GM04504 (cell line): ENCODE data around the gene SPATS2L.
"Not testable (repeated sequence)": the region's sequence is repeated elsewhere in the genome, so short reads cannot be mapped to it uniquely, and the experiment has no call there.

Experiments
- DNase-seq: peaks from one replicate; pipeline ENCODE4 v3.0.0-alpha.2; 2012; ENCODE audit warnings: low read depth

Gene SPATS2L

DNA sequence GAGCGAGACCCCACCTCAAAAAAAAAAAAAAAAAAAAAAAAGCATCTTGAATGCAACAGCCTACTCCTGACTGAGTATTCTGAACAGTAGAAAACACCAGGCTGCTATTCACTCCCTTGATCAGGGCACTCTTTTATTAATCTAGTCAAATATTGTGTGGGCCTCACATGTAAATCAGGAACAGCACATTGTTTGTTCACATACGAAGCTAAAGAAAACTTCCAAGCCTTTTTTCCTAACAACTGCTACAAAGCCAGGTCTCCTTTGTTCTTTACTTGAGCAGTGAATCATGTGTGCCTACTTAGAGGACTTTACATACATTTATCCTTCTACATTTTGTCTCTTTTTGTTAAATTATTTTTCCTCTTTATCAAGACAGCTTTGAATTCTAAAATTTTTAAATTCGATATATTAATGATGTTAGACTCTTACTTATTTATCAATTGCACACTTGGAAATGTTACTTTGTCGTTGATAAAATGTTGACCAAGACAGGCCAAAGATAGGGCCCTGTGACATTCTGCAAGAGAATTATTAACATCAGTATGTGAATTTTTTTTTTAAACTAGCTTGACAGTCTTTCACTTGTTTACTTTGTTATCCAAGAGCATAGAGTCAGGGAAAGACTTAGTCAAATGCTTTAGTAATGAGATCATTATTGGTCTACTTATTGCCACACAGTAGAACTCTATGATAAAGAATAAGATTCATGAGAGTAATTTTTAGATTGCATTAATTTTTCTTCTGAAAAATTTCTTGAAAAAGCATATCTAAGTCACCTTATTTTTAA, 13.2 kb downstream of the SPATS2L start:
- DNase-seq: no peak

DNA sequence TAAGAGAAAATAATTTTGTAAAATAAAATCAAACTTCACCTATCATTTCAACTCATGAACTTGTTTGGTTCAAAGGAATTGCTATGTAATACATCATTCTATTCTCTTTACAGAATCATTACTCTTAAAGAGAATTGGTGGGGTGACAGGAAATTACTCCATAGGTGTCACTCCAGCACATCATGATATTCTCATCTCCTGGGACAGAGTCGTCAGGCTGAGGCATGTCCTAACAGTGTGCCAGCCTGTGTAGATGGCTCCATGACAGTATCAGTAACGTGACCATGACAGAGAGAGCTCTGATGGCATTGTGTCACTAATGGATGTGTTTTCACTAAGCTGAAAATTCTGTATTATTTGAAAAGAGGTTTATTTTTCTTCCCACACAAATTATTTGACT, 13.9 kb downstream of the SPATS2L start:
- DNase-seq: no peak

DNA sequence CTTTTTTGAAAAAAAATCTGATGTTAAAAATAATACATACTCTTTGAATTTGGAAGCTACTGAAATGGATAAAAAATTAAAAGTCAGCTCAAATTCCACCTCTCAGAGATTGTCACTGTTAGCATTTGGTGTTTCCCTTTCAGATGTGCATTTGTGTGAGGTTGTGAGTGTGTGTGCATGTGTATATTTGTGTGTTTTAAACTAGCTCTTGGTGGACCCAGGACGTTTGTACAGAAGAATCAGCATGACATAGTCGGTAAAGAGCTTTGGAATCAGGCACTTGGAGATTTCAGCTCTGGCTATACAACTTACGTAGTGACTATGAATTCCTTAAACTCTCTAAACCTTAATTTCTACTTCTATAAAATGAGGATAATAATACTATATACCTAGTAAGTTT, 14.5 kb downstream of the SPATS2L start:
- no peak for DNase-seq

DNA sequence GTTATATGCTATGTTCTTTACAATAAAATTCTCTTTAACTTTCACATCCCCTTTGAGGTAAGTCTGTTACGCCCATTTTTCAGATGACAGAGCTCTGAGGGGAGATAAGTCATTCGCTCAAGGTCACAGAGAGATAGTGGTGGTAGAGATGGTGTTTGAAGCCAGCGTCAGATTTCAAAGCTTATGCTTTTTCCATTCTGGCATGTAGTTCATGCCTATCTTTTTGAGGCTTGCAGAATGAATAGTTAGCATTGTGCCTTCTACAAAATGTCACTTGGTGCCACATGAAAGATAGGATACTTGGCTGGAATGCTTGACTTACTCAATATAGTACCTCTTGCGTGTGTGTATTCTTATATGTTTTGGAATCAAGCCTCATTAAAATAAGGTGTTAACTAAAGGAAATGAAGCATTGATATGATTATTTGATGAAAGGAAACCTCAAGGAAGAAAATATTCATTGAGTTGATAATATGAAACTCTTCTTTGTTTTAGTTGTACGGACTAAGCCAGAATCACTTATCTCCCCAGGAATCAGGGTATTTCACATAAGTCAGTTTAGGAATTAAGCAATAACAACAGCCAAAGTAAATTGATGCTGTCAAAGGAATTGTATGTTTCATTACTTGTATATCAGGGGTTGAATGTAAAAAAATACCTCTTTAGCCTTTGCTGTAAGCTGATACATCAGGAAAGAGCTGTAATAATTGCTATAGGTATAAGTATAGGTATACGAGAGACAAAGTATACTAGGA, 15.5 kb downstream of the SPATS2L start:
- no peak for DNase-seq

DNA sequence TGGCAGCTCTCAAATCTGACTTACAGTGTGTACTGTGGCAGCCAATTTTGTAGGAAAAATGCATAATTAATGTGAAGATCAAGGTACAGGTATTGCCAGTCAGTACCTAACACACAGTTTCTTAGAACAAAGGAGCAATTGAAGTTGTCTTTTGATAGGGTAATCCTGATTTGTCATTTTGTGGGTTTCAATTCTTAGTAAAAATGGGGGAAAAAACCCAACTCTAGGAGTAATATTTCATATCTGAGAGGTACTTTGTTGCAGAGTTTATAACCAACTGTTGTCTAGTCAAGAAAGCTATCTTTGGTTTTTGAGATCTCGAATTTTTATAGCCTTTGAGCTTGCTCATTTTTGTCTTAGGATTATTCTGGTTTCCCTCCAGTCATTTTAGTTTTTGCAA, 16.1 kb downstream of the SPATS2L start:
- DNase-seq: no peak

DNA sequence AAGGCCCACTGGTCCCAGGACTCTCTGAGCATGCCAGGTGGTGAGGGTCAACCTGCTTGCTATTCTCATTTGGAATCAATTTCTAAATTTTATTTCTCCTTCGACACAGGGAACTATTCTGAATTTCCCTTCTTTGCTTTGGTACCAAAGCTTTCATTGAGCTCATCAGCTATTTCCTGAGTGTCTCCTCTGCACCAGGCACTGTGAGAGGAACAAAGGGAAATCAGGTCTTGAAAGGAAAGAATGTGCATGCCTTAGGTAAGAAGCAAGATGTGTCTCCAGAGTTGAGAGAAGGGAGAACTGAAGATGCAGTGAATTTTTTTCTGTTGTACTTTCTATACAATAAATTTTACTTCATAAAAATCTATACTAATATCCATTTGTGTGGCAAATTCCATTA, 17.9 kb downstream of the SPATS2L start:
- no peak for DNase-seq

DNA sequence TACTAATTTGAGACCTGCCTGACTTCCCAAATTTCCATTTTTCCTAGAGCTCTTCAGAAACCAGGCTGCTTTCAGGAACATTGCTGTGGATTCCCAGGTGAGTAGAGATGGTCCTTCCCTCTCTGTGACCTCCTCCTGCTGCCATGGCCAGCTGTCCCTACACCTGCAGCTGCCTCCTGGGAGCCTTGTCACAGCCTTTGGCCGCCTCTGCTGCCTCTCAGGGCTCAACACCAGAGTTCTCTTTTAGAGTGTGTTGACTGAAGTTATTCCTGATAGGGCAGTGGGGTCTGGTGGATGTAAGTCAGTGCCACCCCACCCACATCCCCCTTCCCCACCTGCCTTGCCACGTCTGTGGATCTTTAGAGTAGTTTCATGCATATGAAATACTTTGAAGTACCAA, 22.9 kb downstream of the SPATS2L start:
- DNase-seq: no peak

DNA sequence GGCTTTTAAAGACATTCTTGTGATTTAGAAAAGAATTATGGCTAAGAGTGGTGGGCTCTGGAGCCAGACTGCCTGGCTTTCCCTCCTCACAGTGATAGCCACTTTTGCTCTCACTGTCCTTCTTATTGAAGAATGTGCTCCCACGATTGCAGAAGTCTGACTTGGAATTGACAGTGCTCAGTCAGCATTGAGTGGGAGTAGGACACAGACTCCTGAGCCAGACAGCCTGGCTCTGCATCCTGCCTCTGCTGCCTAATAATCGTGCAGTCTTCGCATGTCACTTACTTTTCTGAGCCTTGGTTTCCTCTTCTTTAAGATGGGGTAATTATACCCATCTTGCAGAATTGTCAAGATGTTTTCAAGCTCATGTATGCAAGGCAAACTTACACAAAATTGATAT, 23.3 kb downstream of the SPATS2L start:
- no peak for DNase-seq

DNA sequence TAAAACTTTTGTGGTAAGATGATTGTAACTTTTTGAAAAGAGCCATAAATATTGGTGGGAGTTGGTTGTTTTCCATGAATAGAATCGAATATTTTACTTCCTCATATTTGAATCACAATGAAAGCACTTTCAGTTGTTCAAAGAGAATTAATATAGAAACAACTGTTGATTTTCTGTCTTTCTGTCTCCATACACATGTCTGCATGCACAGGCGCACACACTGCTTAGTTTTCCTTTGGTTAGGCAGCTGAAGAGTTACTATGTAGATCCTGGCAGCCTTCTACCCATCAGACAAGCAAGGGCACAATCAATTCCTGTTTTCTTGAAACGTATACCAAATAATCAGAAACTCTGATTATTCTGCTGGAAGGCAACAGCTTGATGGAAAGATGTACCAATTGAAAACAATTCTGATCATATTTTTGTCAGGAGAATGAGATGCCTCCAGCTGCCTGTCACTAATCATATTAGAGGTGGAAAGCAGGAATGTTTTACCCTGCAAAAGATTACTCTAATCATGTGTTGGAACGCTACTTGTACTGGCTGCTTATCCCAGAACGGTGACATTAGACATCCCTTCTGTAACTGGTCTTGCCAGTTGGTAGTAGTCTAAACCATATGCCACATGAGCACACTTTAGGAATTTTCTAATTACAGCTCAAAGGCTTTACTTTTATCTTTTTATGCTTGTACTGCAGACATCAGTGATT, 24.0 kb downstream of the SPATS2L start:
- DNase-seq: no peak

DNA sequence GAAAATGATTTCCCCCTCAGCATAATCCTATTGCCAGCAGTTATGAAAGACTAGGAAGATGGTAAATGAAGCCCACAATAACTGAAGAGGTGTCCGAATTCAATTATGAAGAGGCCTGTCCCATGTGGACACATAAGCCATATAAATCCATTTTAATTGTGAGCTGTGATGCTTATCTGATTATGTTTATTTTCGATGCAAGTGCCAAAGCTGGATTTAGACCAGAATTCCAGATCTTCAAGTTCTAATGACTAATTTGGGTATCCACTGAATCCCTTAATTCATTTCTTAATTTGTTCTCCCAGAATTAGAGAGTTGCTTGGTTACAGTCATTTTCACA, 24.5 kb downstream of the SPATS2L start:
- no peak for DNase-seq

DNA sequence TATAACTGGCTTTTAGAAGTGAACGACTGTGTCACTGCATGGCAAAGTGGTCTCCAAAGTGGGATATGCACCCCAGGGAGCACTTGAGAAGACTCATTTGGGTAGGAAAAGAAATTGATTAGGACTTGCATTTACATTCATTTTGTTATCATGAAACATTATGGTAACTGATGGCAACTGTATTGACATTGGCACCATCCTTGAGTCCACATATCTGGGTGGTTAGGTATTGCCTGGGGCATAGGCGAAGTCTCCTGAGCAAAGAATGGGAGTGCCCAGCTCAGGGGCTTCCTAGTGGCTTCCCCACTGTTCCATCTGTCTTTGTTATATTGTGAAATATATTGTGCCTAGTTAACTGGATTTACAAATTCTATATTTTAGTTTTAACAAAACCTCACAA, 29.2 kb downstream of the SPATS2L start:
- DNase-seq: no peak

DNA sequence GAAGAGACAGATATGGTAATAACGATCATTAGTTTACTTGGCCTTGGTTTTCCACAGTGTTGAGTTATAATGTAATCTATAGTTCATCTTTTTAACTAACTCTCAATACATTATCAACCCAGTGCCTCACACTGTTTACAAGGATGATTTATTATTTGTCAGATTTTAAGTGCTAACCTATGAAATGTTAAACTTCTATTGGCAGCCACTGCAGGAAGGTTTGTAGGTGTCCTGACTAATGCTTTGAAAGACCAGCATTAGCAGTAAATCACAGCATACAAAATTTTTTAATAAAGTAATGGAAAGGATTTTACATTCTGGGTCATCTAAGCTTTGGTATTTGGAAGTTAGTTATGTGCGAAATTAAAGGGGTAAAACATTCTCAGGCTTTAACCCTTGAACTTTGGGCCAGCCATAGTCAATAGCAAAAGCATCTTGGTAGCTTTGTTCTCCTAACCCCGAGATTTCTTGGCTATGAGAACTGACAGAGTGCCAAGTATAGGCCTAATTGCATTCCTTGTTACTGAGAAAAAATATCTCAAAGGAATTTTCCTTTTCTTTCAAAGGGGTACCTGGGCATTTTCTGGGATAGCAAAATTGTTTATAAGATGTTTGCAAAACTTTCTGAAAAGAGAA, 30.6 kb downstream of the SPATS2L start:
- DNase-seq: no peak

DNA sequence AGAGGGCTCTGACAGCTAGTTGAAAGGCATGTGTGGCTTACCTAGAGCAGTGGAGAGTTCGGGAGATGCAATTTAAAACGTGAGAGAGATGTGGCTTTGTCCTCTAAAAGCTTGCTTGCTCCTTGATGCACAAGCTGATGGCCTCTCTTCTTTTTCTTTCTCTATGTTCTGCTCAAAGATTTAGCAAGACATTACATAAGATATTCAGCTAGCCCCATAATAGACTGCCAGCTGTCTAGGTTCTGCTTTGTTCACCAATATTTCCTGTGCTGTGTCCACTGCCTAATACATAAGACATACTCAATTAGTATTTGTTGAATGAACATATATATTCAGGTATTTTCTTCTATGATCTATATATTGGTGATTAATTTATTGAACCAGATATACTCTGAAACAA, 31.1 kb downstream of the SPATS2L start:
- no peak for DNase-seq

DNA sequence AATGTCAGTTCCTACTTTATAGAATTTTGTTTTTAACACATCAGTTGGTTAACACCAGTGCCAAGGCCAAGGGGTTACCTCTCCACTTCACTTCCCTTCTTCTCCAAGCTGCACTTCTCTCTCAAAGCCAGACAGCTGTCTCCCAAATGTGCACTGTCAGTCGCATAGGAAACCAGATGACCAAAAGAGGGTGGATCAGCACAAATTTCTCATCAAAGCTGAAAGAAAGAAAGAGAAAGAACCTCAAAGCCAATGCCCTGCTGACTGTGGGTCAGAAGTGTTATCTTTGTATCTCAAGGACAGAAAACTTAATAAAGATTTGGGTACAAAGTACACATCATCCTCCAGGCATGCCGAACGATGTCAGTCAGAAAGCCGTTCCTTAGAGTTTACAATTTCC, 32.2 kb downstream of the SPATS2L start:
- DNase-seq: no peak

DNA sequence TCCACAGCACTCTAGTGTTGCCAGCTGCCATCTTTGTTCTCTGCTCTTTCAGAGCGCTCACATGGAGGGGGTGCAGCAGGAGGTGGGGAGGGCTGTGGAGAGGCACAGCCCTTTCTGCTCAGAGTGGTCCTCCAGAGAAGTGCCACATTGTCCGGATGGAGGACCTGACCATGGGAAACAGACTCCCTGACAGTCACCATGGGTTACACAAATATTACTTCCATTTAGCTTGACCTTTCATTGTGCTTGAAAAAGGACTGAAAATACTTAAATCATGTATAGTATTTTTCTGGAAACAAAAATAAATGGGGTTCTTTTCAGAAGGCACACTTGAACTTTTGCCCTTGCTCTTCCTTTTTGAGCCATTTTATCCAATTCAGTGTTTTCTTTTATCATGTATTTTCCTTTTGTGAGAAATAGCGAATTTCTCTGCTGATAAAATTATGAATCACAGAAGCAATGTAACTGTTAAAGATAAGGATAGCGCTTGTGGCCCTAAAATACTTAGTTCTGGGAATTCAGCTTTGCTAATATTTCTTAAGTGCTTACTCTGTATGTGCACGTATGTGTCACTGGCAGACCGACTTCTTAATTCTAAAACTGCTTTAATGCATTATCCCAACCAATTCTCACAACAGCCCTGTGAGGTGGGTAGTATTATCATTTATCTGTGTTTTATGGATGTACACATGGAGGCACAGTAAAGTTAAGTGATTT, 34.2 kb downstream of the SPATS2L start:
- no peak for DNase-seq

DNA sequence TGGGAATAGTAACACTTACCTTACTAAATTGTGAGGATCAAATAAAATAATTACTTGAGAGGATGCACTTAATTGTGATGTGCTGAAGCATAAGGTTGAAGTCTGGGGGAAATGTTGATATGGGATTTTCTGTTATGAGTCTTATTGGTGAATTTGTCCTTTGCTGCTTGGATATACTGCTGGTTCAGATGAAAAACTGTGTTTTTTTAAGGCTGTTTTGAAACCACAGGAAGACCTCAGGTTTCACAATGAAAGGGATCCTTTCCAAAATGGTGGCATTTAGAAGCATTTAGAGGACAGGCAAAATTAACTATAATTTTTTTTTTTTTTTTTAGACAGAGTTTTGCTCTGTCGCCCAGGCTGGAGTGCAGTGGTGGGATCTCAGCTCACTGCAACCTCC, 34.9 kb downstream of the SPATS2L start:
- no peak for DNase-seq

DNA sequence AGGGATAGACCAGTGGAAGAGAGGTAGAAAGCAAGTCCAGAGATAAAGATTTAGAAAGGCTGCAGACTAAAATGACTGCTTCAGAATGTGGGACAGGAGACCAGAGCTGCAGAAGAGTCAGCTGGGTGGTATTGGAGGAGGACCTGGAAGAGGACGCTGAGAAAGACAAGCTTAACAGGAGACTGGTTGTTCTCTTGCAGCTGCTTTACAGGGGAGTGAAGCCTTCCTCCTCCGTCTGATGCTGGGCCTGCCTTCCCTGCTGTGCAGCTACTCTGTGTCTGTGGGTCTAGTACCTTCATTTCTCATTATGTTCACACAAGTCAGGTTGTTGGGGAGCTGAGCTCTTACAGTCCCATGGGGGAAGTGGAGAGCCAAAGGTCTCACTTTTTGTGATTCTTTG, 35.7 kb downstream of the SPATS2L start:
- DNase-seq: no peak

DNA sequence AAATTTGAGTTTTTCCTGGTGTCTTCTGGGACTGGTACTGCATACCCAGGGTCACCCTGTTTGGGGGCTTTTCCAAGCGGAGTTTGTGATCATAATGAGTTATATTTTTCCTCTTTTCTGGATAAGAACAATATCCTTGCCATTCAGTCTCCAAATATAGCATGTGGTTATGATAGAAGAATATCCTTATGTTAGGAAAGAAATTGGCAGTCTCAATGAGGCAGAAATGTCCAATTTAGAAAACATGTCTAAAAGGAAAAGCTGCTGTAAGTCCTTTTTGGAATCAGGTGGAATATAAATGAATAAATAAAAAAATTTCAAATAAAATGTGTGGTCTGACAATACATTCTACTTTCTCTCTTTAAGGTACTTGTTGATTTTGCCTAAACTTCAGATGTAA, 36.2 kb downstream of the SPATS2L start:
- no peak for DNase-seq

DNA sequence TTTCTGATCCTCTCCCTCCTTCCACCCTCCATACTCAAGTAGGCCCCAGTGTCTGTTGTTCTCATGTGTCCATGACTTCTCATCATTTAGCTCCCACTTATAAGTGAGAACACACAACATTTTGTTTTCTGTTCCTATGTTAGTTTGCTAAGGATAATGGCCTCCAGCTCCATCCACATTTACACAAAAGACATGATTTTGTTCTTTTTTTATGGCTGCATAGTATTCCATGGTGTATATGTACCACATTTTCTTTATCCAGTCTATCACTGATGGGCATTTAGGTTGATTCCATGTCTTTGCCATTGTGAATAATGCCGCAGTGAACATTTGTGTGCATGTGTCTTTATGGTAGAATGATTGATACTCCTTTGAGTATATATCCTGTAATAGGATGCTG, 37.7 kb downstream of the SPATS2L start:
- not testable (repeated sequence) for DNase-seq

DNA sequence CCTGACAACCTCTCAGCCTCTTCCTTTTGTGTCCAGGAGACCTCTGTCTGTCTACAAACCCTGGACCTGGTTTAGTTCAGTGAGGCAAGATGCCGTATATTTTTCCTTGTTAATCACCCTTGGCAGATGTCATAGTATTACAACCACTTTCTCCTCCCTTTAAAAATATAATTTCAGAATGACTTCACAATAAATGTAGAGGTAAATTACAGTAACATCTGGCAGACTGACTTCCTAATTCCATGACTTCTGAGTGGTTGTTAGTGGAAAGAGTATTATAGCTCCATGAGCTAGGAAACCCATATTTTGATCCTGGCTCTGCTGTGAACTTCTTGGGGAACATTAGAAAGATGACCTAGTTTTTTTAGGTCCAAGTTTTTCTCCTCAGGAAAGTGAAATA, 39.5 kb downstream of the SPATS2L start:
- DNase-seq: no peak

DNA sequence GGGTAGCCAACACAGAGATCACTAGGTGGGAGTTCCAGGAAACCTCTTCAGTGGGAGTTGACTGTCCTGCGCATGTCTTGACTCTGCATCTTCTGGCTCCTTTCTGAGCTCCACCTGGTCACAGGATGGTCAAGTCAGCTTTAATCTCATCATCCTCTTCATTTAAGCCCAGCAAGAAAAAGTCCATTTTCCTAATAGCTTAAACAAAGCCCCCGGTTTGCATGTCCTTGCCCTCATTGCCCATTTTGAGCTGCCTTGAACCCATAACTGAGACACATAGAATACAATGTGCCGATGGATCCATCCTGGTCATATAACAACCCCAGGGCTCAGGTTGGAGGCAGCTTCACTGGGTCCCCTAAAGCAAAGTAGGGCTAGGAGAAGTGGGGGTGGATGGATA, 40.8 kb downstream of the SPATS2L start:
- no peak for DNase-seq

DNA sequence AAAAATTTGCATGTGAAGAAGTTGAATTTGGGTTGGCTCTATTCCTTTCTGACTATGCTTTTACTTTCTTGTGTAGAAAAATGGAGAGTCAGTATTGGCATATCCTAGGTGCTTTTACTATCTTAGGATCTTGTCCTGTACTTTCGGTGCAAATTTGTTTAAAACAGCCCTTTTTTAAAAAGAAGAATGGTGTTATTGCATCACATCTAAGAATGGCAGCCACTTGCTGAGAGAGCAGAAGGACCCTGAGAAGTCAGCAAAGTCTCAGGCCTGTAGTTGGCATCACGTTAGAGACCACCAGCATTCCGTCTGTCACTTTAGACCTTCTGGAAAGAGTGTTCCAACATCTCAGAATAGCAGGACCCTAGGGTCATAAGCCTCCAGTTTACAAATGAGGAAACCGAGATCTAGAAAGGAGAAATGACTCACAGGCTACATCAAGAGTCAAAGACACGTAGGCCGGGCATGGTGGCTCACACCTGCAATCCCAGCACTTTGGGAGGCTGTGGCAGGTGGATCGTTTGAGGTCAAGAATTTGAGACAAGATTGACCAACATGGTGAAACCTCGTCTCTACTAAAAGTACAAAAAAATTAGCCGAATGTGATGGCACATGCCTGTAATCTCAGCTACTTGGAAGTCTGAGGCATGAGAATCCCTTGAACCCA, 42.5 kb downstream of the SPATS2L start:
- no peak for DNase-seq
